IMR-90 (cell line): ENCODE measurements around the gene ZNF415. TPM values are rescaled to one million over a fixed set of nuclear protein-coding genes. Genes with fewer than 3 reads are reported as not detected.

Experiments used
- ATAC-seq: fragments of 200-7000 bp; cut with Tn5 transposase; 2 replicates; pipeline ENCODE4 v1.9.1; 2020; ENCODE audit warnings: low read depth, mild to moderate bottlenecking, moderate library complexity
- BruUV-seq: library from RNA; stranded (reverse); fragments of 400-500 nt; replicated peaks from 2 replicates; lab custom pipeline; 2021; lab: Mats Ljungman, UMichigan
- CTCF ChIA-PET: fragments of 300-600 bp; formaldehyde crosslinking; extraction: SDS; loops from one replicate; lab custom pipeline; 2021; ENCODE audit warnings: antibody characterized with exemption; lab: Yijun Ruan, JAX
- POLR2A ChIA-PET: fragments of 300-600 bp; sonication (Branson Sonifier 250); formaldehyde crosslinking; loops from one replicate; lab custom pipeline; 2022; ENCODE audit warnings: antibody characterized with exemption; ENCODE audit not compliant: unreplicated experiment; lab: Charles Lee
- DNase-seq: peaks from one replicate; pipeline ENCODE4 v3.0.0; 2013
- H2AFZ ChIP-seq: replicated peaks from 2 replicates; pipeline ENCODE3; 2013; ENCODE audit warnings: low read length, mild to moderate bottlenecking; ENCODE audit not compliant: poor library complexity
- H2AK5ac ChIP-seq: 2 replicates; pipeline ENCODE4 v1.6.1; 2013; ENCODE audit warnings: low read depth, low read length, inconsistent platforms
- H2AK9ac ChIP-seq: replicated peaks from 2 replicates; pipeline ENCODE3; 2013; ENCODE audit warnings: mild to moderate bottlenecking, low read depth, low read length, moderate library complexity; ENCODE audit not compliant: poor library complexity
- H2BK120ac ChIP-seq: 2 replicates; pipeline ENCODE4 v1.6.1; 2013; ENCODE audit warnings: low read depth, low read length, inconsistent platforms
- H2BK15ac ChIP-seq: 3 replicates; pipeline ENCODE4 v1.6.1; 2013; ENCODE audit warnings: low read depth, low read length, inconsistent platforms
- H2BK20ac ChIP-seq: 2 replicates; pipeline ENCODE4 v1.6.1; 2013; ENCODE audit warnings: low read depth, mild to moderate bottlenecking, inconsistent platforms, low read length, moderate library complexity
- H2BK5ac ChIP-seq: 2 replicates; pipeline ENCODE4 v1.6.1; 2013; ENCODE audit warnings: mild to moderate bottlenecking, low read depth, low read length, inconsistent platforms; ENCODE audit not compliant: poor library complexity, severe bottlenecking
- H3K14ac ChIP-seq: replicated peaks from 2 replicates; pipeline ENCODE4 v1.6.1; 2013; ENCODE audit warnings: low read depth, low read length, inconsistent platforms
- H3K18ac ChIP-seq: 2 replicates; pipeline ENCODE4 v1.6.1; 2013; ENCODE audit warnings: low read depth, low read length, control low read depth
- H3K23ac ChIP-seq: 2 replicates; pipeline ENCODE4 v1.6.1; 2013; ENCODE audit warnings: low read depth, low read length, inconsistent platforms
- H3K27ac ChIP-seq: 2 replicates; pipeline ENCODE4 v1.5.1; 2013; ENCODE audit warnings: mild to moderate bottlenecking, control low read depth, low read length; ENCODE audit not compliant: insufficient read depth
- H3K27me3 ChIP-seq: 2 replicates; pipeline ENCODE4 v1.6.1; 2013; ENCODE audit warnings: low read length; ENCODE audit not compliant: control insufficient read depth, insufficient read depth
- H3K36me3 ChIP-seq: 2 replicates; pipeline ENCODE4 v1.6.1; 2013; ENCODE audit warnings: low read length, mixed read lengths; ENCODE audit not compliant: control insufficient read depth, insufficient read depth
- H3K4ac ChIP-seq: 2 replicates; pipeline ENCODE4 v1.6.1; 2013; ENCODE audit warnings: low read depth, low read length, inconsistent platforms
- H3K4me1 ChIP-seq: 2 replicates; pipeline ENCODE4 v1.6.1; 2013; ENCODE audit warnings: low read length, mixed read lengths; ENCODE audit not compliant: control insufficient read depth, insufficient read depth
- H3K4me2 ChIP-seq: 2 replicates; pipeline ENCODE4 v1.6.1; 2013; ENCODE audit warnings: low read depth, mild to moderate bottlenecking, control low read depth, low read length, moderate library complexity
- H3K4me3 ChIP-seq: 2 replicates; pipeline ENCODE4 v1.5.1; 2013; ENCODE audit warnings: low read depth, mild to moderate bottlenecking, control low read depth, low read length, moderate library complexity; ENCODE audit not compliant: insufficient read depth
- H3K56ac ChIP-seq: 2 replicates; pipeline ENCODE4 v1.6.1; 2013; ENCODE audit warnings: low read length, inconsistent platforms; ENCODE audit not compliant: insufficient read depth; ENCODE audit errors: extremely low read depth
- H3K79me1 ChIP-seq, 2 experiments: 2 replicates each; pipeline ENCODE4 v1.6.1; 2013; ENCODE audit warnings: low read length in 2 of 2, inconsistent platforms in 1 of 2, low read depth in 1 of 2
- H3K9ac ChIP-seq: 2 replicates; pipeline ENCODE4 v1.6.1; 2013; ENCODE audit warnings: low read depth, low read length, control low read depth
- H3K9me1 ChIP-seq: 2 replicates; pipeline ENCODE4 v1.6.1; 2013; ENCODE audit warnings: low read length, inconsistent platforms; ENCODE audit not compliant: insufficient read depth
- H3K9me3 ChIP-seq: 2 replicates; pipeline ENCODE4 v1.6.1; 2013; ENCODE audit warnings: low read length; ENCODE audit not compliant: control insufficient read depth, insufficient read depth
- H4K20me1 ChIP-seq: 2 replicates; pipeline ENCODE4 v1.6.1; 2013; ENCODE audit warnings: low read length, inconsistent platforms; ENCODE audit not compliant: insufficient read depth
- H4K5ac ChIP-seq: 2 replicates; pipeline ENCODE4 v1.6.1; 2013; ENCODE audit warnings: mild to moderate bottlenecking, low read depth, low read length, control low read depth
- H4K8ac ChIP-seq, 2 experiments: 2 replicates each; pipeline ENCODE4 v1.6.1; 2013; ENCODE audit warnings: low read depth in 2 of 2, low read length in 2 of 2, control low read depth in 1 of 2, inconsistent platforms in 1 of 2
- H4K91ac ChIP-seq: 2 replicates; pipeline ENCODE4 v1.6.1; 2013; ENCODE audit warnings: low read depth, low read length, inconsistent platforms; ENCODE audit not compliant: insufficient read depth
- BHLHE40 ChIP-seq: fragments of 150-350 bp; IDR thresholded peaks from 2 replicates; pipeline ENCODE4 v1.6.1; 2016; ENCODE audit warnings: mild to moderate bottlenecking, low read depth, low read length
- CEBPB ChIP-seq: IDR thresholded peaks from 2 replicates; pipeline ENCODE4 v1.6.1; 2012; ENCODE audit warnings: low read depth, low read length, improper control_type of control experiment
- CHD1 ChIP-seq: IDR thresholded peaks from 2 replicates; pipeline ENCODE4 v1.6.1; 2012; ENCODE audit warnings: low read depth, low read length, improper control_type of control experiment
- CTCF ChIP-seq: conservative IDR thresholded peaks from 2 replicates; pipeline ENCODE4 v1.5.1; 2012; ENCODE audit warnings: mild to moderate bottlenecking, low read depth, low read length, improper control_type of control experiment
- ELK1 ChIP-seq: fragments of 150-350 bp; IDR thresholded peaks from 2 replicates; pipeline ENCODE4 v1.6.1; 2016; ENCODE audit warnings: low read depth, mild to moderate bottlenecking, low read length, moderate library complexity, borderline replicate concordance
- FOS ChIP-seq: fragments of 150-350 bp; IDR thresholded peaks from 2 replicates; pipeline ENCODE4 v1.6.1; 2016; ENCODE audit warnings: low read depth, low read length
- MAFK ChIP-seq: IDR thresholded peaks from 2 replicates; pipeline ENCODE4 v1.6.1; 2012; ENCODE audit warnings: low read depth, low read length, improper control_type of control experiment
- MAZ ChIP-seq: IDR thresholded peaks from 2 replicates; pipeline ENCODE4 v1.6.1; 2012; ENCODE audit warnings: low read depth, mild to moderate bottlenecking, low read length, improper control_type of control experiment, moderate library complexity, borderline replicate concordance
- MXI1 ChIP-seq: IDR thresholded peaks from 2 replicates; pipeline ENCODE4 v1.6.1; 2012; ENCODE audit warnings: low read depth, mild to moderate bottlenecking, low read length, moderate library complexity, borderline replicate concordance
- NFE2L2 ChIP-seq: fragments of 150-350 bp; IDR thresholded peaks from 2 replicates; pipeline ENCODE4 v1.6.1; 2016; ENCODE audit warnings: low read depth, mild to moderate bottlenecking, low read length
- POLR2A ChIP-seq: IDR thresholded peaks from 2 replicates; pipeline ENCODE4 v1.6.1; 2012; ENCODE audit warnings: mild to moderate bottlenecking, low read depth, low read length
- RAD21 ChIP-seq: IDR thresholded peaks from 2 replicates; pipeline ENCODE4 v1.6.1; 2012; ENCODE audit warnings: low read length, improper control_type of control experiment
- RCOR1 ChIP-seq: IDR thresholded peaks from 2 replicates; pipeline ENCODE4 v1.6.1; 2012; ENCODE audit warnings: mild to moderate bottlenecking, low read length, improper control_type of control experiment; ENCODE audit not compliant: insufficient replicate concordance
- RFX5 ChIP-seq: IDR thresholded peaks from 2 replicates; pipeline ENCODE4 v1.8.0; 2012; ENCODE audit warnings: low read depth, mild to moderate bottlenecking, low read length, moderate library complexity
- SMC3 ChIP-seq: fragments of 150-350 bp; IDR thresholded peaks from 2 replicates; pipeline ENCODE4 v1.6.1; 2016; ENCODE audit warnings: low read depth, mild to moderate bottlenecking, antibody characterized with exemption, low read length, moderate library complexity
- USF2 ChIP-seq: fragments of 150-350 bp; IDR thresholded peaks from 2 replicates; pipeline ENCODE4 v1.6.1; 2017; ENCODE audit warnings: mild to moderate bottlenecking, antibody characterized with exemption, low read length, low read depth
- WGBS, 2 experiments: methylation state at CpG; one replicate each; pipeline versions ENCODE4 v1.1.5 to v1.1.7; 2013; ENCODE audit warnings: missing lambda C conversion rate in 2 of 2; ENCODE audit not compliant: insufficient read length in 1 of 2; ENCODE audit errors: extremely low coverage in 2 of 2; 5-methylcytosine and 5-hydroxymethylcytosine counted together
- dilution Hi-C: fragments of 300-500 bp; cut with HindIII; formaldehyde crosslinking; loops from one replicate; pipeline ENCODE4 v1.14.3; 2018; ENCODE audit warnings: low sequenced_read_pairs; ENCODE audit not compliant: unreplicated experiment
- in situ Hi-C: fragments of 300-500 bp; cut with MboI; formaldehyde crosslinking; loops from 3 replicates; pipeline ENCODE4 v1.14.3; 2019; ENCODE audit warnings: low sequenced_read_pairs, inconsistent platforms, mixed read lengths
- intact Hi-C: fragments of 100-400 bp; cut with micrococcal nuclease; formaldehyde crosslinking; loops from 2 replicates; pipeline ENCODE4 v1.10.0; 2022
- polyA plus RNA-seq, 3 experiments: library from polyadenylated mRNA; depleted of rRNA; stranded (reverse); fragments of >200 nt; gene quantifications; 2 replicates each; pipeline ENCODE4 v1.2.3, GENCODE V29; 2012; ENCODE audit warnings: low replicate concordance in 1 of 3
- total RNA-seq: library from RNA; depleted of rRNA; stranded (reverse); fragments of >200 nt; gene quantifications from 2 replicates; pipeline ENCODE4 v1.2.3, GENCODE V29; 2012

Gene ZNF415
- total and polyA plus RNA-seq, 2 of the 4 experiments (the other 2 are of a cell fraction): 4.2 to 7.7 TPM

GRCh38 chr19:53165691-53166091 lies 33.0 kb upstream of the ZNF415 start:
- Histone ChIP-seq H4K5ac (no peak overlapping the region), H3K27me3 (no peaks in the 10 kb centered on the region), H3K4me1 (no peaks in the 10 kb centered on the region), H3K9me3 (peaks cover 42% of the 10 kb centered on the region), H2AK5ac (no peak overlapping the region), H3K4ac (no peak overlapping the region), H2BK15ac (no peak overlapping the region), H3K36me3 (0 out of 2 replicates have a peak, but pooled peaks cover 2% of the 10 kb centered on the region), H3K9me1 (no peaks in the 10 kb centered on the region), H2BK20ac (no peak overlapping the region), H3K4me2 (no peak overlapping the region), H3K27ac (no peak overlapping the region), H4K91ac (no peak overlapping the region), H2AK9ac (no peak overlapping the region), H3K18ac (no peak overlapping the region), H4K20me1 (no peaks in the 10 kb centered on the region), H4K8ac (no peak overlapping the region), H2AFZ (no peak overlapping the region), H3K9ac (no peak overlapping the region), H3K4me3 (no peak overlapping the region), H2BK120ac (no peak overlapping the region), H3K14ac (no peak overlapping the region), H3K23ac (no peak overlapping the region), H2BK5ac (no peak overlapping the region), H3K56ac (no peak overlapping the region), H3K79me1 (no peaks in the 10 kb centered on the region)
- DNase-seq: no peak
- in situ Hi-C loops: no loop called here
- TF ChIP-seq SMC3: no peak
- no peak for TF ChIP-seq ELK1
- no peak for TF ChIP-seq CHD1
- TF ChIP-seq MAFK: no peak
- no peak for TF ChIP-seq NFE2L2
- no peak for TF ChIP-seq RFX5
- no peak for TF ChIP-seq RAD21
- TF ChIP-seq BHLHE40: no peak
- TF ChIP-seq MXI1: no peak
- TF ChIP-seq MAZ: no peak
- TF ChIP-seq CTCF: no peak
- TF ChIP-seq POLR2A: no peak
- TF ChIP-seq USF2: no peak
- no peak for TF ChIP-seq RCOR1
- TF ChIP-seq CEBPB: no peak
- no peak for TF ChIP-seq FOS
- no CpG with 5 or more reads among the region's 3 CpGs for WGBS, 2 experiments
- ChIA-PET CTCF (no interaction called here), POLR2A (no interaction called here)
- dilution Hi-C loops: no loop called here
- ATAC-seq: no peak
- BruUV-seq: no TSS peak
- intact Hi-C loops: no loop called here
